ENCODE data around the gene APOL2.
"Not testable (repeated sequence)": the region's sequence is repeated elsewhere in the genome, so short reads cannot be mapped to it uniquely, and the experiment has no call there.

APOL2 gene

DNA sequence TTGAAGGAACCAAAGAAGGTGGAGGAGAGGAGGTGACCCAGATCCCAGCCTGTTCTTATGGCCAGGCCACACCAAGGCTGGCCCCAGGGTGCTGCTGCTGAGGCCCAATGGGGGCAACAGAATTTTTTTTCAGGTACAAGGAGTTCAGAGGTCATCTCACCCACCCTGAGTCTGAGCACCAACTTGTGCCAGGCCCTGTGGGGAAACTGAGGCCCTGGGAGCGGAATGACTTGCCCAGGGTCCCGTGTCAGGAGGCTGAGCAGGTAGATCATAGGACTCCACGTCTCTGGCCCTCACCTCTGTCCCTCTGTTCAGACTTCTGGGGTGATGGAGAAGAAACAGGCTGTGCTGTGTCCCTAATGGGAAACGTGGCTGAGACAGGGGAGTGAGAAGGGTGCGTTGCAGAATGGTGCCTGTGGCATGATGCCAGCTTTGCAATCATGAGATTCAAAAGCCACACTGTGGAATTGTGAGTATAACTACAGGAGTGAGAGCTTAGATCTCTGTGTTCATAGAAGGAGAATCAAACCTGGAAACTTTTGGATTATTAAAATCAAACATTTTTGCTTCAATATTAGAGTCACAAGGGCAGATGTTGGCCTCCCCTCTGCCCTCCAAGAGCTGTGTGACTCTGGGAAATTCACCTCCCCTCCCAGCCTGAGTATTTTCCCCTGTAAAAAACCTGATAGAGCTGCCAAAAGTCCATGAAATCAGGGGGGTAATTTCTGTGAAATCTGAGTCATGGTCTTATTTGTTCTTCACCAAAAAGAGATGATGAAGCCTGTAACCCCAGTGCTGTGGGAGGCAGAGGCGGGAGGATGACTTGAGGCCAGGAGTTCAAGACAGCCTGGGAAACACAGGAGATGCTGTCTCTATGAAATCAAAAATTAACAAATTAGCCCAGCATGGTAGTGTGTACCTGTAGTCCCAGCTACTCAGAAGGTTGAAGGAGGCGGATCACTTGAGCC lies 14.5 kb upstream of the APOL2 start:
- WGBS (ENCODE audit: extremely low coverage, insufficient coverage, low lambda C conversion rate) = no CpG with 5 or more reads among the region's 7 CpGs
- no peak overlapping the region for H2BK5ac ChIP-seq (ENCODE audit: low read length)
- H2BK15ac ChIP-seq (replicated peaks; ENCODE audit: low read depth) = no peak overlapping the region
- H2BK120ac ChIP-seq (ENCODE audit: low read depth, low read length) = no peak overlapping the region
- no peak overlapping the region for H3K23ac ChIP-seq (ENCODE audit: low read length)
- H3K18ac ChIP-seq (ENCODE audit: low read length) = no peak overlapping the region
- H3K79me1 ChIP-seq (ENCODE audit: low read length) = no peaks in the 10 kb centered on the region
- no peak overlapping the region for H4K8ac ChIP-seq (ENCODE audit: low read depth, low read length)
- H2AK5ac ChIP-seq (ENCODE audit: low read length) = no peak overlapping the region
- no peak overlapping the region for H3K9ac ChIP-seq (ENCODE audit: low read length)
- H3K36me3 ChIP-seq (ENCODE audit: control insufficient read depth, insufficient read depth, low read length) = no peaks in the 10 kb centered on the region
- peaks cover 6% of the 10 kb centered on the region for H3K4me1 ChIP-seq (ENCODE audit: control insufficient read depth, low read depth, low read length)
- no peak overlapping the region for H3K56ac ChIP-seq (ENCODE audit: low read length)
- no peak overlapping the region for H3K27ac ChIP-seq (ENCODE audit: low read depth, low read length)
- H3K4ac ChIP-seq (ENCODE audit: low read depth, low read length) = no peak overlapping the region
- H3K4me3 ChIP-seq (ENCODE audit: low read length) = no peak overlapping the region
- H3K27me3 ChIP-seq (ENCODE audit: insufficient read depth, low read length, poor library complexity) = no peaks in the 10 kb centered on the region
- H3K79me2 ChIP-seq (ENCODE audit: control insufficient read depth, insufficient read depth, low read length) = no peaks in the 10 kb centered on the region
- DNase-seq = no peak
- no peak overlapping the region for H4K5ac ChIP-seq (ENCODE audit: low read length)
- no peak overlapping the region for H3K4me2 ChIP-seq (ENCODE audit: low read length)

DNA sequence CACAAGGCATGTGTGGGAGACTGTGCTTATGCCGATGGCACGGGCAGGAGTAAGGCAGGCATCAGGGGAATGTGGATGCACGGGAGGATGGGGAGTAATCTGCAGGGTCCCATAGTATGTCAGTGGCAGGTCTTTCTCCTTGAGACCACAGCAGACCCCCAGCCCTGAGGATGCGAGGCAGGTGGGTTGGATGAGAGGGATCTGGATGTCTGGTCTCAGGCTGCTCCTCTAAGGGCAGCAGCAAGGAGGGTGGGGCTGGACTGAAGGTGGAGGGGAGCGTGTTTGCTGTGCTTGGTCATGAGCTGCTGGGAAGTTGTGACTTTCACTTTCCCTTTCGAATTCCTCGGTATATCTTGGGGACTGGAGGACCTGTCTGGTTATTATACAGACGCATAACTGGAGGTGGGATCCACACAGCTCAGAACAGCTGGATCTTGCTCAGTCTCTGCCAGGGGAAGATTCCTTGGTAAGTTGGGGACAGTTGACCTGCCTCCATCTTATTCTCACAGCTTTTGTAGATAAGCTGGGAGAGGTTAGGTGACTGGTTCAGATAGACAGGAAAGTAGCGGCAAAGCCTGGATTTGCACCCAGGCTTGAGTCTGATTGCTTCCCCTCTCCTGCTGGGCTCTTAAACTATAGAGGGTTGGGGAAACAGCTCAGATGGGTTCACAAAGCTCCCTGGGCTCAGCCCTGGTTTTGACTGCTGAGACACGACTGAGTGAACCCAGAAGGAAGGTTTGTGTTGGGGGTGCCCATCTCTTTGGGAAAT lies 13.6 kb upstream of the APOL2 start, which contains the start of gene APOL1:
Gene APOL1, plus strand, starts transcription at position 380 of the 769 bp plus-strand sequence. CDS start 1,823 bp downstream, outside the sequence.
- Histone ChIP-seq H2BK120ac (ENCODE audit: low read depth, low read length) (no peak within 1 kb of the TSS), H3K4me2 (ENCODE audit: low read length) (no peak within 1 kb of the TSS), H3K27ac (ENCODE audit: low read depth, low read length) (no peak within 1 kb of the TSS), H3K79me1 (ENCODE audit: low read length) (no peaks in the 10 kb centered on the region), H3K56ac (ENCODE audit: low read length) (no peak within 1 kb of the TSS), H3K36me3 (ENCODE audit: control insufficient read depth, insufficient read depth, low read length) (no peaks in the 10 kb centered on the region), H3K4me1 (ENCODE audit: control insufficient read depth, low read depth, low read length) (no peaks in the 10 kb centered on the region), H3K27me3 (ENCODE audit: insufficient read depth, low read length, poor library complexity) (no peaks in the 10 kb centered on the region), H3K4ac (ENCODE audit: low read depth, low read length) (no peak within 1 kb of the TSS), H4K8ac (ENCODE audit: low read depth, low read length) (no peak within 1 kb of the TSS), H3K79me2 (ENCODE audit: control insufficient read depth, insufficient read depth, low read length) (no peaks in the 10 kb centered on the region), H2BK5ac (ENCODE audit: low read length) (no peak within 1 kb of the TSS), H3K4me3 (ENCODE audit: low read length) (no peak within 1 kb of the TSS), H3K23ac (ENCODE audit: low read length) (no peak within 1 kb of the TSS), H2BK15ac (replicated peaks; ENCODE audit: low read depth) (no peak within 1 kb of the TSS), H2AK5ac (ENCODE audit: low read length) (no peak within 1 kb of the TSS), H3K18ac (ENCODE audit: low read length) (no peak within 1 kb of the TSS), H4K5ac (ENCODE audit: low read length) (no peak within 1 kb of the TSS), H3K9ac (ENCODE audit: low read length) (no peak within 1 kb of the TSS)
- no CpG with 5 or more reads among the region's 10 CpGs for WGBS (ENCODE audit: extremely low coverage, insufficient coverage, low lambda C conversion rate)
- no peak for DNase-seq

DNA sequence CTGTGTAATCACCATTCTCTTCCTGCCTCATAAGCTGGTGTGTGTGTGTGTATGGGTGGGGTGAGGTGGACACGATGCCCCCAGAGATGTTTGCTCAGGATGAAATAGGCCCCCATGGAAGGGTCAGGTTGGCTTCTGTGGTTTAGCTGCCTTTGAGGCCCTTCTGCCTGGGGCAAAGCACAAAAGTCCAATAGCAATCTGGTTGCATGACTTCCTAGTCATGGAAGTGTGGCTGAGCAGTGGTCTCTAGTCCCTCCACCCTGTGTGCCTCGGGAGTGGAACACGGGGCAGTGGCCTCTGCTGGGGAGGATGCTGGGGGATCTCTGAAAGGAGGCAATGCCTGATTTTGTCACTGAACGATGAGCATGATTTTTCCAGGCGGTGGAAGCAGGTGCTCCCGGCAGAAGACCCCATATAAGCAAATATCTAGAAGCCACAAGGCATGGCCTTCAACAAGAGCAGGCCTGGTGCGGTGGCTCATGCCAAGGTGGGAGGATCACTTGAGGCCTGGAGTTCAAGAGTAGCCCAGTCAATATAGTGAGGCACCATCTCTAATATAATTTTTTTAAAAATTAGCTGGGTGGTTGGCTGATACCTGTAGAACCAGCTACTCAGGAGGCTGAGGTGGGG lies 12.8 kb upstream of the APOL2 start:
- H4K5ac ChIP-seq (ENCODE audit: low read length); H3K18ac ChIP-seq (ENCODE audit: low read length); H3K36me3 ChIP-seq (ENCODE audit: control insufficient read depth, insufficient read depth, low read length); H3K27me3 ChIP-seq (ENCODE audit: insufficient read depth, low read length, poor library complexity); H3K56ac ChIP-seq (ENCODE audit: low read length); H3K4me2 ChIP-seq (ENCODE audit: low read length); H2BK120ac ChIP-seq (ENCODE audit: low read depth, low read length); H3K4me1 ChIP-seq (ENCODE audit: control insufficient read depth, low read depth, low read length); DNase-seq; H3K4ac ChIP-seq (ENCODE audit: low read depth, low read length); H2AK5ac ChIP-seq (ENCODE audit: low read length); H3K23ac ChIP-seq (ENCODE audit: low read length); H3K9ac ChIP-seq (ENCODE audit: low read length); H2BK5ac ChIP-seq (ENCODE audit: low read length); H3K79me2 ChIP-seq (ENCODE audit: control insufficient read depth, insufficient read depth, low read length); H2BK15ac ChIP-seq (replicated peaks; ENCODE audit: low read depth); H3K4me3 ChIP-seq (ENCODE audit: low read length); H3K79me1 ChIP-seq (ENCODE audit: low read length); H4K8ac ChIP-seq (ENCODE audit: low read depth, low read length); H3K27ac ChIP-seq (ENCODE audit: low read depth, low read length): not testable (repeated sequence)
- no CpG with 5 or more reads among the region's 7 CpGs for WGBS (ENCODE audit: extremely low coverage, insufficient coverage, low lambda C conversion rate)

DNA sequence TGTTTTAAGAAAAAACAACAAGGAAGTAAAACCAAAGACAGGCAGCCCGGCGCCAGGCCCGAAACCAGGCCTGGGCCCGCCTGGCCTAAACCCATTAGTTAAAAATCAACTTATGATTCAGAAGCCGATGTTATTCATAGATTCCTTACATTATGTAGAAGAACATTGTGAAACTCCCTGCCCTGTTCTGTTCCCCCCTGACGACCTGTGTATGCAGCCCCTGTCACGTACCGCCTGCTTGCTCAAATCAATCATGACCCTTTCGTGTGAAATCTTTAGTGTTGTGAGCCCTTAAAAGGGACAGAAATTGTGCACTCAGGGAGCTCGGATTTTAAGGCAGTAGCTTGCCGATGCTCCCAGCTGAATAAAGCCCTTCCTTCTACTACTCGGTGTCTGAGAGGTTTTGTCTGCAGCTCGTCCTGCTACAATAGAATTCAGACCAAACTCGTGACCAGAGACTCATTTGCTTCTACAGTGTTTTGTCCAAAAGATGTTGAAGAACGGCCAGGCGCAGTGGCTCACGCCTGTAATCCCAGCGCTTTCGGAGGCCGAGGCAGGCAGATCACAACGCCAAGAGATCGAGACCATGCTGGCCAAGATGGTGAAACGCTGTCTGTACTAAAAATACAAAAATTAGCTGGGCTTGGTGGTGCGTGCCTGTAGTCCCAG lies 11.1 kb upstream of the APOL2 start:
- not testable (repeated sequence) for H2BK15ac ChIP-seq (replicated peaks; ENCODE audit: low read depth); H3K4ac ChIP-seq (ENCODE audit: low read depth, low read length); H4K5ac ChIP-seq (ENCODE audit: low read length); H3K36me3 ChIP-seq (ENCODE audit: control insufficient read depth, insufficient read depth, low read length); H3K18ac ChIP-seq (ENCODE audit: low read length); H3K4me2 ChIP-seq (ENCODE audit: low read length); DNase-seq; H2BK120ac ChIP-seq (ENCODE audit: low read depth, low read length); H3K56ac ChIP-seq (ENCODE audit: low read length); H3K79me2 ChIP-seq (ENCODE audit: control insufficient read depth, insufficient read depth, low read length); H3K27ac ChIP-seq (ENCODE audit: low read depth, low read length); H3K4me3 ChIP-seq (ENCODE audit: low read length); H3K23ac ChIP-seq (ENCODE audit: low read length); H2AK5ac ChIP-seq (ENCODE audit: low read length); H3K9ac ChIP-seq (ENCODE audit: low read length); H3K79me1 ChIP-seq (ENCODE audit: low read length); H2BK5ac ChIP-seq (ENCODE audit: low read length); H3K4me1 ChIP-seq (ENCODE audit: control insufficient read depth, low read depth, low read length); H4K8ac ChIP-seq (ENCODE audit: low read depth, low read length); H3K27me3 ChIP-seq (ENCODE audit: insufficient read depth, low read length, poor library complexity)
- WGBS (ENCODE audit: extremely low coverage, insufficient coverage, low lambda C conversion rate) = no CpG with 5 or more reads among the region's 24 CpGs

DNA sequence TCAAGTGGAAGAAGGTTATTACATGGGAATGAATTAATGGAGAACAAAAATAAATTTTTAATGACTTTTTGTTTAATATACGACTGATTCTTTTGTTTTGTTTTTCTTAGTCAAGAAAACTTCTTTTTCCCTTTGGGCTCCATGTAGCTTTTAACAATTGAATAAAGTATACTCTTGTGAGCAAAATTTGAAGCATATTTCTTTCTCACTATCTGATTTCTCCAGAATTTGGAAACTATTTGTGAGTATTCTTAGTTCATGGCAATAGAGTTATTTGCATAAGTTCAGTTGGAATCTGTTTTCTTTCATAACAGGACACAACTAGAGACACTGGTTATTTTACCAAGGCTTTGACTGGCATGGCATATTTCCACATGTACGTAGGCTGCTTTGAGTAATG lies 9.8 kb upstream of the APOL2 start:
- peak; percentile 25 for DNase-seq
- no peak overlapping the region for H3K4me3 ChIP-seq (ENCODE audit: low read length)

More for the DNA sequence above, 9.8 kb upstream of the APOL2 start:
- Histone ChIP-seq H3K4ac (ENCODE audit: low read depth, low read length) (no peak overlapping the region), H4K8ac (ENCODE audit: low read depth, low read length) (no peak overlapping the region), H3K79me1 (ENCODE audit: low read length) (no peaks in the 10 kb centered on the region), H3K36me3 (ENCODE audit: control insufficient read depth, insufficient read depth, low read length) (no peaks in the 10 kb centered on the region), H3K4me1 (ENCODE audit: control insufficient read depth, low read depth, low read length) (no peaks in the 10 kb centered on the region), H3K79me2 (ENCODE audit: control insufficient read depth, insufficient read depth, low read length) (no peaks in the 10 kb centered on the region), H3K27ac (ENCODE audit: low read depth, low read length) (no peak overlapping the region), H2BK120ac (ENCODE audit: low read depth, low read length) (no peak overlapping the region), H3K18ac (ENCODE audit: low read length) (no peak overlapping the region), H3K23ac (ENCODE audit: low read length) (no peak overlapping the region), H3K9ac (ENCODE audit: low read length) (no peak overlapping the region), H3K56ac (ENCODE audit: low read length) (no peak overlapping the region), H4K5ac (ENCODE audit: low read length) (no peak overlapping the region), H3K4me2 (ENCODE audit: low read length) (no peak overlapping the region), H2AK5ac (ENCODE audit: low read length) (no peak overlapping the region), H2BK15ac (replicated peaks; ENCODE audit: low read depth) (no peak overlapping the region), H2BK5ac (ENCODE audit: low read length) (no peak overlapping the region), H3K27me3 (ENCODE audit: insufficient read depth, low read length, poor library complexity) (no peaks in the 10 kb centered on the region)
- no CpG with 5 or more reads among the region's 2 CpGs for whole genome bisulfite sequencing (ENCODE audit: extremely low coverage, insufficient coverage, low lambda C conversion rate)

Data from mesendoderm (in vitro differentiated cells).